Vagina (tissue), 2 donors: ENCODE results near the gene CUX1. TPM values are rescaled to one million over a fixed set of nuclear protein-coding genes. Genes with fewer than 3 reads are reported as not detected.

Source experiments
- DNase-seq, 2 donors: peaks; one replicate each; pipeline ENCODE4 v3.0.0-alpha.2; 2017; ENCODE audit errors: extremely low spot score in 2 of 2
- H3K27ac ChIP-seq: fragments of 200-600 bp; sonication (generic); one replicate; pipeline ENCODE4 v1.5.1; 2019
- H3K27me3 ChIP-seq: fragments of 200-600 bp; sonication (generic); one replicate; pipeline ENCODE4 v1.5.1; 2019
- H3K36me3 ChIP-seq, 2 donors: fragments of 200-600 bp; sonication (generic); one replicate each; pipeline ENCODE4 v1.5.1; 2017 to 2019
- H3K4me1 ChIP-seq: fragments of 200-600 bp; sonication (generic); one replicate; pipeline ENCODE4 v1.5.1; 2019
- H3K4me3 ChIP-seq, 2 donors: fragments of 200-600 bp; sonication (generic); 1 replicate in 1 of 2; 2 replicates in 1 of 2; pipeline ENCODE4 v1.5.1; 2016 to 2019
- H3K9me3 ChIP-seq: fragments of 200-600 bp; sonication (generic); one replicate; pipeline ENCODE4 v1.5.1; 2019
- POLR2A ChIP-seq, 2 donors: fragments of 450-650 bp; IDR thresholded peaks; one replicate each; pipeline ENCODE4 v1.6.1; 2017; ENCODE audit warnings: antibody characterized with exemption in 2 of 2, mild to moderate bottlenecking in 2 of 2, moderate library complexity in 2 of 2
- POLR2AphosphoS5 ChIP-seq, 2 donors: sonication (generic); formaldehyde crosslinking; IDR thresholded peaks; one replicate each; pipeline ENCODE4 v1.9.0; 2017; ENCODE audit warnings: antibody characterized with exemption in 2 of 2, mild to moderate bottlenecking in 2 of 2, low read depth in 1 of 2; ENCODE audit not compliant: insufficient read depth in 1 of 2
- intact Hi-C: fragments of 100-400 bp; cut with DNase I; formaldehyde crosslinking; loops from one replicate; pipeline ENCODE4 v1.15.1; 2023
- total RNA-seq: library from RNA; depleted of rRNA; stranded (reverse); fragments of >200 nt; gene quantifications from one replicate; pipeline ENCODE4 v1.2.3, GENCODE V29; 2016
- TF ChIP-seq, protein P1 (sequence below), 3 experiments: fragments of 450-650 bp in 2 of 3; fragments of 200-600 bp in 1 of 3; sonication (generic) in 1 of 3; IDR thresholded peaks; one replicate each; pipeline ENCODE4 v1.5.1; 2017 to 2019; ENCODE audit warnings: antibody characterized with exemption in 3 of 3, mild to moderate bottlenecking in 2 of 3, moderate library complexity in 2 of 3

Gene CUX1
- total RNA-seq, 1 donor from 2014 or later = 65.3 TPM

DNA sequence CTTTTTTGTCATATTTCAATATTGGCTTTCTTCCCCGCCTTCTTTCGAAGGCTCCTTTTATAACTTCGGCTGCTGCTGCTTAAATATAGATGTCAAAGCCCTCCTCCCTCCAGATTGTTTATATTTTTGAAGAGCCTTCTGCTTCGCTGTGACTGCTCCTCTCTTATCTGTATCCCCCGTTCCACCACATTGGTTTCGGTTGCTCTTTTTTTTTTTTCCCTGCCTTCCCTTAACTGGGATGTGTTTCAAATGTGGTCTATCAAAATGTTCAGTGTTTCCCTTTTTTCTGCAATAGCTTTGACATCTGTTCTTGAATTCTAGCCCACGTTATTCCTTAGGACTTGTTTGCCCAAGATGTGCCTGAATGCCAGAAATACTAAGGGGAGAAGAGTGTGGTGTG, 96.4 kb downstream of the CUX1 start:
- Histone ChIP-seq H3K9me3 (no peaks in the 10 kb centered on the region), H3K4me1 (peaks cover 31% of the 10 kb centered on the region), H3K27ac (peak overlapping the region; percentile 71), H3K36me3 (peaks cover 0 to 6% of the 10 kb centered on the region in 2 donors), H3K27me3 (no peaks in the 10 kb centered on the region), H3K4me3 (peak overlapping the region; percentile 22 to 38)
- intact Hi-C loops = no loop called here
- DNase-seq = no peak
- TF ChIP-seq POLR2AphosphoS5 (IDR thresholded peaks at IDR 0.05; ENCODE audit: insufficient read depth in 1 of 2, low read depth in 1 of 2) (no peak), POLR2A (IDR thresholded peaks at IDR 0.05) (no peak)
- TF ChIP-seq, protein P1, sequence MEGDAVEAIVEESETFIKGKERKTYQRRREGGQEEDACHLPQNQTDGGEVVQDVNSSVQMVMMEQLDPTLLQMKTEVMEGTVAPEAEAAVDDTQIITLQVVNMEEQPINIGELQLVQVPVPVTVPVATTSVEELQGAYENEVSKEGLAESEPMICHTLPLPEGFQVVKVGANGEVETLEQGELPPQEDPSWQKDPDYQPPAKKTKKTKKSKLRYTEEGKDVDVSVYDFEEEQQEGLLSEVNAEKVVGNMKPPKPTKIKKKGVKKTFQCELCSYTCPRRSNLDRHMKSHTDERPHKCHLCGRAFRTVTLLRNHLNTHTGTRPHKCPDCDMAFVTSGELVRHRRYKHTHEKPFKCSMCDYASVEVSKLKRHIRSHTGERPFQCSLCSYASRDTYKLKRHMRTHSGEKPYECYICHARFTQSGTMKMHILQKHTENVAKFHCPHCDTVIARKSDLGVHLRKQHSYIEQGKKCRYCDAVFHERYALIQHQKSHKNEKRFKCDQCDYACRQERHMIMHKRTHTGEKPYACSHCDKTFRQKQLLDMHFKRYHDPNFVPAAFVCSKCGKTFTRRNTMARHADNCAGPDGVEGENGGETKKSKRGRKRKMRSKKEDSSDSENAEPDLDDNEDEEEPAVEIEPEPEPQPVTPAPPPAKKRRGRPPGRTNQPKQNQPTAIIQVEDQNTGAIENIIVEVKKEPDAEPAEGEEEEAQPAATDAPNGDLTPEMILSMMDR (IDR thresholded peaks at IDR 0.05) = no peak

DNA sequence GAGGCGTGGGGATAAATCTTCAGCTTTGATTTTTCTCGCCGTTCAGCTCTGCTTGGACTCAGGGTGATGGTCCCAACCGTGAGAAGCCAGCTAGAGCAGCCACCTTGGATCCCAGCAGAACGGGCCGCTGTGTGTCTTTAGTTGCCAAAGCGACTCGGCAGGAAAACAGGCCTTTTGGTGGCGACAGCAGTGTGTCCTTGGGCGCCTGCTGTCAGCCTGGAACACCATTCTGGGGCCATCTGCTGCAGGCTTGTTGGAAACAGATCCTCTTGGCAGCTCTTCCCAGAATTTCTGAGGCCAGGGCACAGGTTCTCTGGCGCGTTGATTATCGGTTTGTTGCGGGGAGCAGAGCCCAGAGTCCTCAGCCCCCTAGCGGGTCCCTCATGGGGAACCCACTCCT, 97.6 kb downstream of the CUX1 start:
- no peak for DNase-seq
- intact Hi-C loops = no loop called here
- peaks cover 31% of the 10 kb centered on the region for H3K4me1 ChIP-seq
- no peak overlapping the region for H3K4me3 ChIP-seq
- H3K27ac ChIP-seq = no peak overlapping the region
- H3K9me3 ChIP-seq = no peaks in the 10 kb centered on the region
- H3K27me3 ChIP-seq = no peaks in the 10 kb centered on the region
- TF ChIP-seq POLR2AphosphoS5 (IDR thresholded peaks at IDR 0.05; ENCODE audit: insufficient read depth in 1 of 2, low read depth in 1 of 2) = no peak
- TF ChIP-seq, protein P1 (IDR thresholded peaks at IDR 0.05) = no peak
- no peak for TF ChIP-seq POLR2A (IDR thresholded peaks at IDR 0.05)
- H3K36me3 ChIP-seq = peaks cover 0 to 6% of the 10 kb centered on the region in 2 donors

DNA sequence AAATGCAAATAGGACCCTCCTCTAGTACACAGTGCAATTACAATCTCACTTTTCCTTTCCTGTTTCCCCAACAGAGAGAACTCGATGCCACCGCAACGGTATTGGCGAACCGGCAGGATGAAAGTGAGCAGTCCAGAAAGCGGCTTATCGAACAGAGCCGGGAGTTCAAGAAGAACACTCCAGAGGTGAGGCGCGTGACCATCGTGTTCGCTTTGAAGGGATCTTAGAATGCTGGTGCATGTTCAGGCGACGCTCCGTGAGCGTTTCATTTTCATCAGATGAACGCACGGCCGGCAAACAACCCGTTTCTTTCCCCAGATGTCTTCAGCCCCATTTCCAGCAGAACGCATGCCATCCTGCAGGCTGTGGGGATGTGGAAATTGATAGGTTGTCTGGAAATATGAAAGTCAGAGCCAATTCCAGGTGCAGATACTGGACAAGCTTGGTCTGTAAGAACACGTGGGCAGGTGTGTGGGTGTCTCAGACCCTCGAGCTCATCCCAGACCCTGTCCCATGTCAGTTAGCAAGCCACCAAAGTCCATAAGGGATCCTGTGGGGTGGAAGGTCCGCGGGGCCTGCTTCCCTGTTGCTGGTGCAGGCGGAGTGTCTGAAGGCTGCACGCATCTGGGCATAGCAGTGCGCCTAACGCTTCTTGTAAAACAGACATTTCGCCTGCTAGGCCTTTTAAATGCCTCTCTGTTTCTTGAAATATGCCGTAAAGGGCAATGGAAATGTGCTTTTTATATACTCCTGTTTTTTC, 98.8 kb downstream of the CUX1 start:
- H3K27me3 ChIP-seq = no peaks in the 10 kb centered on the region

DNA sequence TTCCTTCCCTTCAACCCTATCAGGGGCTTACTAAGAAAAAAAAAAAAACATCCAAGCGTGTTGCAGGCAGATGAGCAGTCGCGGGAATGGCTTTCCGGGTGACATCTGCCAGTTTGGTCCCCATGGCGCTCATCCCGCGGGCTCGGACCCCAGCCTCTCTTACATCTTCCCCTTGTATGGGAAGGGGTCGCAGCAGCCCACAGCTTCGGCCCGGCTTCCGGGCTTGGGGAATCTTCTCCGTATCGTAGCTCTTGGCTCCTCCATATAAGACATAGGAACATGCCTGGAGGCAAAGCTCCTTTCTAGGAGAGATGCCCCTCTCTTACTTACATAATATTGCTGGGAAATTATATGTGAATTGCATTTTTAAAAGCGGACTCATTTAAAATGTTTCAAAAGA, 99.5 kb downstream of the CUX1 start:
- no peak overlapping the region for H3K27ac ChIP-seq
- H3K9me3 ChIP-seq = no peaks in the 10 kb centered on the region
- peaks cover 0 to 6% of the 10 kb centered on the region in 2 donors for H3K36me3 ChIP-seq
- DNase-seq = no peak
- H3K4me3 ChIP-seq = no peak overlapping the region
- peaks cover 19% of the 10 kb centered on the region for H3K4me1 ChIP-seq
- H3K27me3 ChIP-seq = no peaks in the 10 kb centered on the region
- intact Hi-C loops = no loop called here
- TF ChIP-seq POLR2A (IDR thresholded peaks at IDR 0.05) = no peak
- TF ChIP-seq POLR2AphosphoS5 (IDR thresholded peaks at IDR 0.05; ENCODE audit: insufficient read depth in 1 of 2, low read depth in 1 of 2) = no peak
- TF ChIP-seq, protein P1 (IDR thresholded peaks at IDR 0.05) = no peak

More for the DNA sequence above, 98.8 kb downstream of the CUX1 start:
- intact Hi-C loops = no loop called here
- H3K36me3 ChIP-seq = peaks cover 0 to 6% of the 10 kb centered on the region in 2 donors
- no peak overlapping the region for H3K27ac ChIP-seq
- H3K4me1 ChIP-seq = peaks cover 23% of the 10 kb centered on the region
- no peaks in the 10 kb centered on the region for H3K9me3 ChIP-seq
- TF ChIP-seq POLR2AphosphoS5 (IDR thresholded peaks at IDR 0.05; ENCODE audit: insufficient read depth in 1 of 2, low read depth in 1 of 2) = no peak
- TF ChIP-seq, protein P1 (IDR thresholded peaks at IDR 0.05) = no peak
- TF ChIP-seq POLR2A (IDR thresholded peaks at IDR 0.05) = no peak
- no peak overlapping the region for H3K4me3 ChIP-seq
- DNase-seq = no peak

DNA sequence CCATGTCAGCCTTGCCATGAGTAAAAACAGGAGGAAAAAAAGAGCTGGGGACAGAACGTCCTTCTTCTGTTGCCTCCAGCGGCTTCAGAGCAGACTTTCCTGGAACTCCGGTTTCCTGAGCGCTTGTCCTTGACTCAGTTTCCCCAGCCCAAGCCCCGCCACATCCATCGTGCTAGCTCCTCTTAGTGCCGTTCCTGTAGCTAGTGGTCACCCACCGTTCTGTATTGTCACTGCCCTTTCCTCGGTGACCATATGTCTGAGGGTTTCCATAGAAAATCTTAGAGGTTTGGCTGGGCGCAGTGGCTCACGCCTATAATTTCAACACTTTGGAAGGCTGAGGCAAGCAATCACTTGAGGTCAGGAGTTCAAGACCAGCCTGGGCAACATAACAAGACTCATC, 100.1 kb downstream of the CUX1 start:
- H3K4me3 ChIP-seq = no peak overlapping the region
- peaks cover 0 to 6% of the 10 kb centered on the region in 2 donors for H3K36me3 ChIP-seq
- H3K27ac ChIP-seq = no peak overlapping the region
- no peak for DNase-seq
- TF ChIP-seq, protein P1 (IDR thresholded peaks at IDR 0.05) = no peak
- no peak for TF ChIP-seq POLR2A (IDR thresholded peaks at IDR 0.05)
- TF ChIP-seq POLR2AphosphoS5 (IDR thresholded peaks at IDR 0.05; ENCODE audit: insufficient read depth in 1 of 2, low read depth in 1 of 2) = no peak
- no peaks in the 10 kb centered on the region for H3K27me3 ChIP-seq
- H3K9me3 ChIP-seq = no peaks in the 10 kb centered on the region
- intact Hi-C loops = no loop called here
- H3K4me1 ChIP-seq = peaks cover 16% of the 10 kb centered on the region
